ENCODE results near the gene SYT14.
"Not testable (repeated sequence)": the region's sequence is repeated elsewhere in the genome, so short reads cannot be mapped to it uniquely, and the experiment has no call there.

Gene SYT14

DNA sequence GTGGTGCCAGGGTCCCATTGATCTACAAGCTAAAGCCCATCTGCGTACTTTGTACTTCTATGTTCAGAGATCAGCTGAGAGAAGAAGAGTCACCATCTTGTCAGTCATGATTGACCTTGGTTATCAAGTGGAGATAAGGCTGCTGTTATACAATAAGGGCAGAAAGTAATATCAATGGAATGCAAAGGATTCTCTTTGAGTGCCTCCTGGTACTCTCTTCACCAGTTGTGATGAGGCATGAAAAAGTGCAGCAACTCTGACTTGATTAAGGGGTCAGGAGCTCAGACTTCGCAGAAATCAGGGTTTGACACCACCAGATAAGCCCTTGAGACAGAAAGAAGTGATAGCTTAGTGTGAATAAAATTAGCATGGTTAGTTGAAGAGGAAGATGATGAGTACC lies 25.7 kb upstream of the SYT14 start:
- no peaks in the 10 kb centered on the region for H3K9me2 ChIP-seq (replicated peaks; ENCODE audit: insufficient read depth, low read length)

GRCh38 chr1:209919637-209920036 lies 18.4 kb upstream of the SYT14 start:
- H4K20me1 ChIP-seq (ENCODE audit: low read depth, low read length); H3F3A ChIP-seq (ENCODE audit: insufficient read depth); H3K36me3 ChIP-seq (ENCODE audit: low read length); H3K4me2 ChIP-seq (ENCODE audit: low read depth, low read length, poor library complexity, severe bottlenecking); H3K9me2 ChIP-seq (replicated peaks; ENCODE audit: insufficient read depth, low read length); H3K9me3 ChIP-seq (ENCODE audit: insufficient read depth, low read length); H3K79me2 ChIP-seq (ENCODE audit: insufficient read depth, low read length); H3K9ac ChIP-seq (ENCODE audit: low read length); H3K4me3 ChIP-seq (ENCODE audit: insufficient read depth, low read length, poor library complexity, severe bottlenecking); H2AFZ ChIP-seq (ENCODE audit: low read depth, low read length, severe bottlenecking); H3K27ac ChIP-seq (ENCODE audit: low read depth, low read length); H3K27me3 ChIP-seq (ENCODE audit: low read length): not testable (repeated sequence)

More for the DNA sequence above, 25.7 kb upstream of the SYT14 start:
- H3K4me2 ChIP-seq (ENCODE audit: low read depth, low read length, poor library complexity, severe bottlenecking), result no peak overlapping the region
- H3F3A ChIP-seq (ENCODE audit: insufficient read depth), result no peaks in the 10 kb centered on the region
- H4K20me1 ChIP-seq (ENCODE audit: low read depth, low read length), result no peaks in the 10 kb centered on the region
- H3K27me3 ChIP-seq (ENCODE audit: low read length), result no peaks in the 10 kb centered on the region
- no peaks in the 10 kb centered on the region for H3K9me3 ChIP-seq (ENCODE audit: insufficient read depth, low read length)
- H3K27ac ChIP-seq (ENCODE audit: low read depth, low read length), result no peak overlapping the region
- no peak overlapping the region for H3K9ac ChIP-seq (ENCODE audit: low read length)
- TF ChIP-seq CTCF (IDR thresholded peaks at IDR 0.05; ENCODE audit: insufficient read depth, low read length, poor library complexity, severe bottlenecking), result no peak
- no peak overlapping the region for H2AFZ ChIP-seq (ENCODE audit: low read depth, low read length, severe bottlenecking)
- H3K79me2 ChIP-seq (ENCODE audit: insufficient read depth, low read length), result no peaks in the 10 kb centered on the region
- H3K4me3 ChIP-seq (ENCODE audit: insufficient read depth, low read length, poor library complexity, severe bottlenecking), result no peak overlapping the region
- no peaks in the 10 kb centered on the region for H3K36me3 ChIP-seq (ENCODE audit: low read length)

DNA sequence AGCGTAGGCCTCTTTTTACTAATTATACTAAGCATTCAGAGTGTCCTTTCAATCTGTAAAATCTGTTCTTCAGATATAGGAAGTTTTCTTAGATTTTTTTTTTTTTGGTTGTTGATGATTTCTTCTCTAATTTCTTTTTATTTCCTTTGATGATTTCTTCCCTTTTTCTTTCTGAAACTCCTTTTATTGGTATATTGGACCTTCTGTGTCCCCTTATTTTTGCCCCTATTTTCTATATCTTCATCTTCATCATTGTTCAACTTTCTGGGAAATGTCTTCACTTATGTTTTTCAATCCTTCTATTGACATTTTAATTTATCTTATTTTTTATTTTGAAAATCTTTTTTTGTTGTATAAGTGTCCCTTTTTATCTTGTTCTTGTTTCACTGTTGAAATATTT lies 17.2 kb upstream of the SYT14 start:
- H3K9me3 ChIP-seq (ENCODE audit: insufficient read depth, low read length), result no peaks in the 10 kb centered on the region
- H4K20me1 ChIP-seq (ENCODE audit: low read depth, low read length), result no peaks in the 10 kb centered on the region
- H3K4me3 ChIP-seq (ENCODE audit: insufficient read depth, low read length, poor library complexity, severe bottlenecking), result no peak overlapping the region
- H3K27ac ChIP-seq (ENCODE audit: low read depth, low read length), result no peak overlapping the region
- no peaks in the 10 kb centered on the region for H3K36me3 ChIP-seq (ENCODE audit: low read length)
- no peaks in the 10 kb centered on the region for H3F3A ChIP-seq (ENCODE audit: insufficient read depth)
- no peak for TF ChIP-seq EZH2phosphoT487 (conservative IDR thresholded peaks at IDR 0.05; ENCODE audit: low read length)
- TF ChIP-seq CTCF (IDR thresholded peaks at IDR 0.05; ENCODE audit: insufficient read depth, low read length, poor library complexity, severe bottlenecking), result no peak
- no peak overlapping the region for H3K9ac ChIP-seq (ENCODE audit: low read length)
- no peak overlapping the region for H3K4me2 ChIP-seq (ENCODE audit: low read depth, low read length, poor library complexity, severe bottlenecking)
- no peaks in the 10 kb centered on the region for H3K9me2 ChIP-seq (replicated peaks; ENCODE audit: insufficient read depth, low read length)
- no peak overlapping the region for H2AFZ ChIP-seq (ENCODE audit: low read depth, low read length, severe bottlenecking)
- H3K27me3 ChIP-seq (ENCODE audit: low read length), result no peaks in the 10 kb centered on the region
- no peaks in the 10 kb centered on the region for H3K79me2 ChIP-seq (ENCODE audit: insufficient read depth, low read length)

GRCh38 chr1:209924390-209924789 lies 13.6 kb upstream of the SYT14 start:
- no peak for TF ChIP-seq EZH2phosphoT487 (conservative IDR thresholded peaks at IDR 0.05; ENCODE audit: low read length)
- TF ChIP-seq CTCF (IDR thresholded peaks at IDR 0.05; ENCODE audit: insufficient read depth, low read length, poor library complexity, severe bottlenecking), result no peak

More at GRCh38 chr1:209924390-209924789, 13.6 kb upstream of the SYT14 start:
- no peaks in the 10 kb centered on the region for H3K36me3 ChIP-seq (ENCODE audit: low read length)
- H2AFZ ChIP-seq (ENCODE audit: low read depth, low read length, severe bottlenecking), result no peak overlapping the region
- H3K9me2 ChIP-seq (replicated peaks; ENCODE audit: insufficient read depth, low read length), result no peaks in the 10 kb centered on the region
- no peaks in the 10 kb centered on the region for H3F3A ChIP-seq (ENCODE audit: insufficient read depth)
- H3K79me2 ChIP-seq (ENCODE audit: insufficient read depth, low read length), result no peaks in the 10 kb centered on the region
- no peaks in the 10 kb centered on the region for H3K27me3 ChIP-seq (ENCODE audit: low read length)
- no peak overlapping the region for H3K4me3 ChIP-seq (ENCODE audit: insufficient read depth, low read length, poor library complexity, severe bottlenecking)
- no peaks in the 10 kb centered on the region for H4K20me1 ChIP-seq (ENCODE audit: low read depth, low read length)
- no peak overlapping the region for H3K4me2 ChIP-seq (ENCODE audit: low read depth, low read length, poor library complexity, severe bottlenecking)
- no peaks in the 10 kb centered on the region for H3K9me3 ChIP-seq (ENCODE audit: insufficient read depth, low read length)
- no peak overlapping the region for H3K27ac ChIP-seq (ENCODE audit: low read depth, low read length)
- no peak overlapping the region for H3K9ac ChIP-seq (ENCODE audit: low read length)
